Chondrocyte (in vitro differentiated cells): ENCODE results near the gene SFXN2. TPM values are rescaled to one million over a fixed set of nuclear protein-coding genes. Genes with fewer than 3 reads are reported as not detected.
A peak's percentile ranks its signal among the peaks of the same experiment; 100 is the strongest.
"Not testable (repeated sequence)": the region's sequence is repeated elsewhere in the genome, so short reads cannot be mapped to it uniquely, and the experiment has no call there.

ENCODE experiments used
- DNase-seq: peaks from one replicate; pipeline ENCODE4 v3.0.0; 2021; ENCODE audit warnings: mixed read lengths, low spot score
- H3K27ac Mint-ChIP-seq: one replicate; pipeline ENCODE4 v1.8.0; 2021; ENCODE audit warnings: mild to moderate bottlenecking, moderate library complexity, mixed read lengths; ENCODE audit not compliant: unreplicated experiment
- H3K27me3 Mint-ChIP-seq: 2 replicates; pipeline ENCODE4 v1.8.0; 2021; ENCODE audit warnings: low read depth, mixed read lengths
- H3K36me3 Mint-ChIP-seq: 2 replicates; pipeline ENCODE4 v1.8.0; 2021; ENCODE audit warnings: low read depth, mixed read lengths
- H3K4me1 Mint-ChIP-seq: 2 replicates; pipeline ENCODE4 v1.8.0; 2021; ENCODE audit warnings: low read depth, mild to moderate bottlenecking, mixed read lengths
- H3K4me3 Mint-ChIP-seq: one replicate; pipeline ENCODE4 v1.8.0; 2021; ENCODE audit warnings: mild to moderate bottlenecking, moderate library complexity, mixed read lengths; ENCODE audit not compliant: unreplicated experiment
- H3K9me3 Mint-ChIP-seq: 2 replicates; pipeline ENCODE4 v1.8.0; 2021; ENCODE audit warnings: low read depth, mixed read lengths
- CTCF ChIP-seq: fragments of 200-600 bp; sonication (generic); IDR thresholded peaks from 2 replicates; pipeline ENCODE4 v1.5.0; 2021; ENCODE audit warnings: antibody characterized with exemption, mild to moderate bottlenecking, moderate library complexity
- total RNA-seq: library from RNA; stranded (reverse); gene quantifications from 3 replicates; pipeline ENCODE4 v1.2.1, GENCODE V29; 2021

SFXN2 gene
- total RNA-seq, 1 donor from 2014 or later: 4.0 TPM

DNA sequence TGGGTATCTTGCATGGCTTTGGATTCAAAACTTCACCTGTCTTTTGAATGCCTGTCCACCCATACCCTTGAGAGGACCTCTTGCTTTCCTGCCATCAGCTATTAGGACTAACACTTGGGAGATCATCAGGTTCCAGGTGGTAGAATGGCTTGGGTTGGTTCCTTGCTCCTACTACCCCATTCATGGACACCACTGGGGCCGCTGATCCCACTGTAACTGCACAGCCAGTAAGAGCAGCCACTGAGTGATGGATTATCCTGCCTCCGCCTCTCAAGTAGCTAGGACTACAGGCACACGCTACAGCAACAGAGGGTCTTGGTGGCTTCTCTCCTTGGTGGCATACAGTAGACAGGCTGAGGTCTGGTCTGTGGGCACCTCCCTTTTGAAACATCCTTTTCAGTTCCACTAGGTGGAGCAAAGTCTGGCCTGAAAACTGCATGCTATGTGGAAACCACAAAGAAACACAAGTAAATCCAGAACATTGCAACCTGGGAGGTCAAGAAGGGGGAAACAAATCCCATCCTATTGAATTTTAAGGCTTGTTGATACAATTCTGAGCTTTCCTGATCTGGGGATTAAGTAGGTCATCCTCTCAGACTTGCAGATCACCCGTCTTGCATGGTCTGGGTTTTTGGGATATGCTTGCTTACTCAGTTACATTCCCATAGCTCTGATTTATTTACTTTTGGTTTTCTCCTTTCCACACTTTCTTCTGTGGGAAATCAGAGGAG, 38.7 kb downstream of the SFXN2 start:
- peak; percentile 88 for TF ChIP-seq CTCF
- Mint-ChIP-seq H3K36me3 (peaks cover 5% of the 10 kb centered on the region), H3K9me3 (no peaks in the 10 kb centered on the region), H3K4me1 (peaks cover 71% of the 10 kb centered on the region), H3K27me3 (no peaks in the 10 kb centered on the region), H3K27ac (peak overlapping the region; percentile 93), H3K4me3 (peak overlapping the region; percentile 13)
- no peak for DNase-seq

DNA sequence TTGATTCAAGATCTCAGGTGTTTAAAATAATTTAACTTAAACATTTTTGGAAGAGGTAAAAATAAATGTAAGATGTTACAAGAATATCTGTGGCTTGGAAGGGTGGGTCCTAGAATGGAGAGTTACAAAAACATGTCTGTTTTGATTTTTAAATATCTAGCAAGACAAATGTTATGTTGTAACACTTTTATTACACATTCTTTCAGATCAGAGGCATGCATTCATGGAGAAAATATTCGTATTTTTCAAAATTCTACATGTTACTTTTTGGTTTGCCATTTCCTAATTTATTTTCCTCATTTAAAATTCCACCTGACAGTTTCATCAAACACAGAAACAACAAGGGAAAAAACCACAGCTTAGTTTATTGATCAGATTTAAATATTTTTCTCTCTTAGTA, 39.3 kb downstream of the SFXN2 start:
- Mint-ChIP-seq H3K9me3 (no peaks in the 10 kb centered on the region), H3K36me3 (peaks cover 1% of the 10 kb centered on the region), H3K27ac (peak overlapping the region; percentile 93), H3K4me3 (peak overlapping the region; percentile 13), H3K27me3 (no peaks in the 10 kb centered on the region), H3K4me1 (peaks cover 71% of the 10 kb centered on the region)
- DNase-seq: no peak
- no peak for TF ChIP-seq CTCF

- Mint-ChIP-seq H3K9me3 (no peaks in the 10 kb centered on the region), H3K4me3 (no peak overlapping the region), H3K4me1 (peaks cover 75% of the 10 kb centered on the region), H3K36me3 (peaks cover 1% of the 10 kb centered on the region), H3K27me3 (no peaks in the 10 kb centered on the region), H3K27ac (peak overlapping the region; percentile 51)
- no peak for DNase-seq
- TF ChIP-seq CTCF: no peak
These were observed 42.9 kb downstream of the SFXN2 start for GRCh38 chr10:102757323-102757722.

- DNase-seq: no peak
- no peaks in the 10 kb centered on the region for H3K27me3 Mint-ChIP-seq
- H3K4me1 Mint-ChIP-seq: peaks cover 75% of the 10 kb centered on the region
- H3K27ac Mint-ChIP-seq: peak overlapping the region; percentile 86
- H3K9me3 Mint-ChIP-seq: no peaks in the 10 kb centered on the region
- H3K36me3 Mint-ChIP-seq: peaks cover 1% of the 10 kb centered on the region
- H3K4me3 Mint-ChIP-seq: no peak overlapping the region
- TF ChIP-seq CTCF: no peak
These were observed 44.0 kb downstream of the SFXN2 start for GRCh38 chr10:102758240-102758932.

DNA sequence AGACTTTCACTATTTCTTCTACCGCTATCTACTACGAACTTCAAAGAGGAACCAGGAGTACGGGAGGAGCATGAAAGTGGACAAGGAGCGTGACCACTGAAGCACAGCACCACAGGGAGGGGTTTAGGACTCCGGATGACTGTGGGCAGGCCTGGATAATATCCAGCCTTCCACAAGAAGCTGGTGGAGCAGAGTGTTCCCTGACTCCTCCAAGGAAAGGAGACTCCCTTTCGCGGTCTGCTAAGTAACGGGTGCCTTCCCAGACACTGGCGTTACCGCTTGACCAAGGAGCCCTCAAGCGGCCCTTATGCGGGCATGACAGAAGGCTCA, 44.5 kb downstream of the SFXN2 start:
- not testable (repeated sequence) for DNase-seq, H3K4me3 Mint-ChIP-seq, H3K27me3 Mint-ChIP-seq, H3K36me3 Mint-ChIP-seq, H3K9me3 Mint-ChIP-seq
- peaks cover 75% of the 10 kb centered on the region for H3K4me1 Mint-ChIP-seq
- H3K27ac Mint-ChIP-seq: peak overlapping the region; percentile 86
